HEK293T (cell line): Measurements from ENCODE around the gene ZNF879.

Source experiments
- BHLHE40 ChIP-seq: fragments of 450-650 bp; IDR thresholded peaks from 2 replicates; pipeline ENCODE4 v1.6.1; 2016; ENCODE audit warnings: mild to moderate bottlenecking, moderate library complexity, borderline replicate concordance
- CTBP1 ChIP-seq: fragments of 450-650 bp; IDR thresholded peaks from 2 replicates; pipeline ENCODE4 v1.6.1; 2016; ENCODE audit warnings: borderline replicate concordance
- ELF4 ChIP-seq: fragments of 450-650 bp; IDR thresholded peaks from 2 replicates; pipeline ENCODE4 v1.6.1; 2017; ENCODE audit warnings: antibody characterized with exemption
- FOXA1 ChIP-seq: fragments of 450-650 bp; IDR thresholded peaks from 2 replicates; pipeline ENCODE4 v1.6.1; 2016; ENCODE audit warnings: mild to moderate bottlenecking
- FOXK2 ChIP-seq: fragments of 450-650 bp; IDR thresholded peaks from 2 replicates; pipeline ENCODE4 v1.6.1; 2016; ENCODE audit warnings: mild to moderate bottlenecking
- FOXM1 ChIP-seq: fragments of 450-650 bp; IDR thresholded peaks from 2 replicates; pipeline ENCODE4 v1.6.1; 2017; ENCODE audit warnings: mild to moderate bottlenecking, borderline replicate concordance
- HDGF ChIP-seq: fragments of 450-650 bp; IDR thresholded peaks from 2 replicates; pipeline ENCODE4 v1.6.1; 2017; ENCODE audit warnings: antibody characterized with exemption, borderline replicate concordance
- L3MBTL2 ChIP-seq: fragments of 450-650 bp; conservative IDR thresholded peaks from 2 replicates; pipeline ENCODE4 v1.6.1; 2016; ENCODE audit warnings: mild to moderate bottlenecking
- LEF1 ChIP-seq: fragments of 450-650 bp; IDR thresholded peaks from 2 replicates; pipeline ENCODE4 v1.6.1; 2017; ENCODE audit warnings: mild to moderate bottlenecking, borderline replicate concordance
- PKNOX1 ChIP-seq: fragments of 450-650 bp; IDR thresholded peaks from 2 replicates; pipeline ENCODE4 v1.6.1; 2016
- SP1 ChIP-seq: fragments of 450-650 bp; IDR thresholded peaks from 2 replicates; pipeline ENCODE4 v1.6.1; 2017
- SUZ12 ChIP-seq: fragments of 450-650 bp; IDR thresholded peaks from 2 replicates; pipeline ENCODE4 v1.6.1; 2016; ENCODE audit warnings: mild to moderate bottlenecking
- TARDBP ChIP-seq: fragments of 450-650 bp; IDR thresholded peaks from 2 replicates; pipeline ENCODE4 v1.6.1; 2016
- ZNF384 ChIP-seq: fragments of 450-650 bp; IDR thresholded peaks from 2 replicates; pipeline ENCODE4 v1.6.1; 2016

- TF ChIP-seq HDGF, result no peak
- TF ChIP-seq FOXK2, result no peak
- TF ChIP-seq SUZ12, result no peak
- no peak for TF ChIP-seq FOXM1
- no peak for TF ChIP-seq SP1
- no peak for TF ChIP-seq FOXA1
- TF ChIP-seq BHLHE40, result no peak
- no peak for TF ChIP-seq TARDBP
- no peak for TF ChIP-seq ELF4
- TF ChIP-seq PKNOX1, result no peak
- no peak for TF ChIP-seq L3MBTL2
- TF ChIP-seq LEF1, result no peak
- no peak for TF ChIP-seq CTBP1
- no peak for TF ChIP-seq ZNF384
Measured at GRCh38 chr5:178995341-178995690, 28.3 kb upstream of the ZNF879 start.
